Tibial nerve (tissue), 4 donors: Measurements from ENCODE around the gene SH2B3. TPM values are rescaled to one million over a fixed set of nuclear protein-coding genes. Genes with fewer than 3 reads are reported as not detected.

Experiments used
- DNase-seq, 2 donors: peaks; one replicate each; pipeline ENCODE4 v3.0.0-alpha.2; 2019; ENCODE audit warnings: low spot score in 2 of 2
- H3K27ac ChIP-seq, 4 donors: fragments of 200-600 bp; sonication (generic) in 3 of 4; one replicate each; pipeline ENCODE4 v1.5.1; 2017 to 2019; ENCODE audit warnings: mild to moderate bottlenecking in 1 of 4
- H3K27me3 ChIP-seq, 2 donors: fragments of 200-600 bp; sonication (generic) in 1 of 2; one replicate each; pipeline versions ENCODE4 v1.5.1 to v1.6.0; 2017 to 2019
- H3K36me3 ChIP-seq, 3 donors: fragments of 200-600 bp; sonication (generic); one replicate each; pipeline ENCODE4 v1.5.1; 2018 to 2019
- H3K4me1 ChIP-seq, 4 donors: fragments of 200-600 bp; sonication (generic) in 3 of 4; one replicate each; pipeline ENCODE4 v1.5.1; 2017 to 2019
- H3K4me3 ChIP-seq, 4 donors: fragments of 200-600 bp; sonication (generic) in 3 of 4; one replicate each; pipeline ENCODE4 v1.5.1; 2017 to 2019; ENCODE audit warnings: mild to moderate bottlenecking in 1 of 4, moderate library complexity in 1 of 4
- H3K9me3 ChIP-seq, 4 donors: fragments of 200-600 bp; sonication (generic) in 3 of 4; one replicate each; pipeline ENCODE4 v1.5.1; 2017 to 2019
- CTCF ChIP-seq, 5 experiments: fragments of 200-600 bp in 3 of 5; fragments of 450-650 bp in 2 of 5; sonication (generic) in 3 of 5; IDR thresholded peaks; one replicate each; pipeline ENCODE4 v1.5.1; 2016 to 2019; ENCODE audit warnings: antibody characterized with exemption in 5 of 5, mild to moderate bottlenecking in 3 of 5, moderate library complexity in 2 of 5
- EP300 ChIP-seq, 2 donors: sonication (generic); formaldehyde crosslinking; IDR thresholded peaks; one replicate each; pipeline ENCODE4 v1.6.1; 2017; ENCODE audit warnings: antibody characterized with exemption in 2 of 2, mild to moderate bottlenecking in 1 of 2
- POLR2A ChIP-seq, 2 donors: fragments of 450-650 bp; IDR thresholded peaks; one replicate each; pipeline ENCODE4 v1.6.1; 2017; ENCODE audit warnings: antibody characterized with exemption in 2 of 2, mild to moderate bottlenecking in 2 of 2, moderate library complexity in 2 of 2
- WGBS, 2 donors: methylation state at CpG; one replicate each; pipeline ENCODE4 v1.1.5; 2018; 5-methylcytosine and 5-hydroxymethylcytosine counted together
- total RNA-seq, 4 donors: library from RNA; depleted of rRNA; stranded (reverse); fragments of >200 nt; gene quantifications; one replicate each; pipeline ENCODE4 v1.1.0, GENCODE V29; 2016

SH2B3 gene
- total RNA-seq, 4 donors from 2014 or later: 21.4 to 79.8 (median 36.3) TPM

- Histone ChIP-seq H3K36me3 (peaks cover 0 to 37% (median 0%) of the 10 kb centered on the region in 3 donors), H3K27ac (peak overlapping the region in 2 of 4 donors; percentile 60 to 72), H3K9me3 (no peaks in the 10 kb centered on the region), H3K4me3 (no peak overlapping the region), H3K27me3 (no peaks in the 10 kb centered on the region), H3K4me1 (peaks cover 0 to 93% (median 27%) of the 10 kb centered on the region in 4 donors)
- no peak for DNase-seq
- no peak for TF ChIP-seq EP300 (IDR thresholded peaks at IDR 0.05)
- no peak for TF ChIP-seq CTCF (IDR thresholded peaks at IDR 0.05)
- no peak for TF ChIP-seq POLR2A (IDR thresholded peaks at IDR 0.05)
- WGBS, 2 donors: 87% methylated on average over 7 of the region's 7 CpGs
Observed at GRCh38 chr12:111441107-111441928, 35.6 kb downstream of the SH2B3 start.

- Histone ChIP-seq H3K4me3 (no peak overlapping the region), H3K9me3 (no peaks in the 10 kb centered on the region), H3K27ac (peak overlapping the region in 2 of 4 donors; percentile 61 to 69), H3K27me3 (no peaks in the 10 kb centered on the region), H3K36me3 (peaks cover 0 to 49% (median 0%) of the 10 kb centered on the region in 3 donors), H3K4me1 (peaks cover 0 to 92% (median 29%) of the 10 kb centered on the region in 4 donors)
- WGBS, 2 donors: 72 to 77% methylated on average over 8 to 9 of the region's 10 CpGs
- TF ChIP-seq EP300 (IDR thresholded peaks at IDR 0.05) (no peak), POLR2A (IDR thresholded peaks at IDR 0.05) (no peak), CTCF (IDR thresholded peaks at IDR 0.05) (no peak)
- DNase-seq: no peak
Observed at GRCh38 chr12:111442301-111443045, 36.8 kb downstream of the SH2B3 start.

GRCh38 chr12:111443086-111443485 lies 37.4 kb downstream of the SH2B3 start:
- 83 to 84% methylated on average over 7 of the region's 7 CpGs for WGBS, 2 donors

GRCh38 chr12:111443586-111443985 lies 37.9 kb downstream of the SH2B3 start:
- Histone ChIP-seq H3K4me3 (no peak overlapping the region), H3K36me3 (peaks cover 0 to 60% (median 0%) of the 10 kb centered on the region in 3 donors), H3K27me3 (no peaks in the 10 kb centered on the region), H3K27ac (peak overlapping the region in 3 of 4 donors; percentile 15 to 69 (median 61)), H3K4me1 (peaks cover 0 to 89% (median 27%) of the 10 kb centered on the region in 4 donors), H3K9me3 (no peaks in the 10 kb centered on the region)
- no peak for DNase-seq
- TF ChIP-seq EP300 (IDR thresholded peaks at IDR 0.05) (peak in 1 of 2 donors; percentile 22), CTCF (IDR thresholded peaks at IDR 0.05) (no peak)
- WGBS, 2 donors: 84 to 91% methylated on average over 7 of the region's 7 CpGs

More at GRCh38 chr12:111443086-111443485, 37.4 kb downstream of the SH2B3 start:
- H3K36me3 ChIP-seq: peaks cover 0 to 55% (median 0%) of the 10 kb centered on the region in 3 donors
- no peak overlapping the region for H3K4me3 ChIP-seq
- no peaks in the 10 kb centered on the region for H3K27me3 ChIP-seq
- H3K27ac ChIP-seq: peak overlapping the region in 3 of 4 donors; percentile 15 to 69 (median 61)
- H3K9me3 ChIP-seq: no peaks in the 10 kb centered on the region
- no peak for DNase-seq
- peaks cover 0 to 92% (median 27%) of the 10 kb centered on the region in 4 donors for H3K4me1 ChIP-seq
- TF ChIP-seq POLR2A (IDR thresholded peaks at IDR 0.05): no peak
- no peak for TF ChIP-seq EP300 (IDR thresholded peaks at IDR 0.05)
- no peak for TF ChIP-seq CTCF (IDR thresholded peaks at IDR 0.05)
